ENCODE results near the gene LIMK2.

- TF ChIP-seq CTCF (IDR thresholded peaks at IDR 0.05) (no peak), POLR2A (IDR thresholded peaks at IDR 0.05) (no peak), POLR2AphosphoS5 (IDR thresholded peaks at IDR 0.05) (no peak)
Measured at GRCh38 chr22:31177420-31178162, 34.5 kb upstream of the LIMK2 start.

Data from breast epithelium (tissue), 3 donors.